ENCODE results near the gene CLTB. TPM values are rescaled to one million over a fixed set of nuclear protein-coding genes. Genes with fewer than 3 reads are reported as not detected.

CLTB gene
- total and polyA plus RNA-seq, 2 of the 8 experiments (the other 6 are each of a cell fraction or from before 2014, with no cell fraction given): 25.9 to 34.9 TPM

GRCh38 chr5:176425138-176425537, 8.8 kb upstream of the CLTB start:
- H2BK5ac ChIP-seq (ENCODE audit: low read depth, low read length): no peak overlapping the region
- no peak for FAIRE-seq
- no peaks in the 10 kb centered on the region for H3K27me3 ChIP-seq (replicated peaks in 1 of 4; ENCODE audit: control insufficient read depth in 3 of 4, extremely low read depth in 1 of 4, insufficient read depth in 3 of 4, low read length in 3 of 4)
- no peaks in the 10 kb centered on the region for H3K23me2 ChIP-seq (ENCODE audit: low read depth, low read length)
- H2BK120ac ChIP-seq (replicated peaks; ENCODE audit: low read depth, low read length): no peak overlapping the region
- no peaks in the 10 kb centered on the region for H4K20me1 ChIP-seq (replicated peaks in 1 of 2; ENCODE audit: control insufficient read depth in 1 of 2, insufficient read depth in 2 of 2, low read length in 2 of 2)
- ChIA-PET POLR2A (ENCODE audit: partially characterized antibody) (no interaction called here), CTCF (ENCODE audit: partially characterized antibody) (no interaction called here)
- no peak overlapping the region for H3K4me2 ChIP-seq (ENCODE audit: insufficient read depth in 1 of 2, low read depth in 2 of 2, low read length in 2 of 2)
- no peak overlapping the region for H2BK20ac ChIP-seq (ENCODE audit: low read length)
- no peak overlapping the region for H4K91ac ChIP-seq (replicated peaks; ENCODE audit: insufficient read length, low read length)
- H4K8ac ChIP-seq (ENCODE audit: extremely low read depth, insufficient read depth, low read length): no peak overlapping the region
- no peak overlapping the region for H2BK15ac ChIP-seq (ENCODE audit: low read length)
- H3K79me1 ChIP-seq (ENCODE audit: low read depth, low read length): no peaks in the 10 kb centered on the region
- no peak for DNase-seq (ENCODE audit: low read depth in 1 of 2, low spot score in 2 of 2)
- H3K56ac ChIP-seq (replicated peaks; ENCODE audit: insufficient read length, low read depth, low read length): no peak overlapping the region
- H2AK5ac ChIP-seq (ENCODE audit: low read depth, low read length): no peak overlapping the region
- H4K5ac ChIP-seq (ENCODE audit: insufficient read length, low read depth, low read length): no peak overlapping the region
- H3K27ac ChIP-seq (ENCODE audit: low read depth, low read length): no peak overlapping the region
- H3K4me3 ChIP-seq (ENCODE audit: extremely low read depth in 1 of 4, insufficient read depth in 2 of 4, low read depth in 3 of 4, low read length in 4 of 4): no peak overlapping the region
- peaks cover 17 to 20% of the 10 kb centered on the region in 2 experiments; a peak in 3 of 4 replicates for H3K9me3 ChIP-seq (ENCODE audit: insufficient read depth in 2 of 2, low read depth in 1 of 2, low read length in 1 of 2)
- H3K36me3 ChIP-seq (ENCODE audit: control insufficient read depth in 2 of 4, insufficient read depth in 4 of 4, low read length in 3 of 4): no peaks in the 10 kb centered on the region
- H2AFZ ChIP-seq (ENCODE audit: low read length): no peak overlapping the region
- TF ChIP-seq NANOG (IDR thresholded peaks at IDR 0.05; ENCODE audit: insufficient read depth, low read depth, low read length, poor library complexity, severe bottlenecking) (no peak), CHD1 (IDR thresholded peaks at IDR 0.05; ENCODE audit: low read depth, low read length) (no peak), CTBP2 (IDR thresholded peaks at IDR 0.05; ENCODE audit: borderline replicate concordance, insufficient read depth, insufficient read length, low read length) (no peak), RXRA (IDR thresholded peaks at IDR 0.05; ENCODE audit: insufficient read depth, low read depth, low read length) (no peak), ZNF274 (IDR thresholded peaks at IDR 0.05; ENCODE audit: borderline replicate concordance, extremely low read depth, low read length) (no peak), CTCF (IDR thresholded peaks at IDR 0.05; ENCODE audit: control extremely low read depth in 1 of 3, insufficient read depth in 1 of 3, low read depth in 1 of 3, low read length in 3 of 3) (no peak), CBX5 (IDR thresholded peaks at IDR 0.05; ENCODE audit: low read depth, low read length) (no peak), POLR2AphosphoS5 (IDR thresholded peaks at IDR 0.05; ENCODE audit: low read depth, low read length) (no peak), SIN3A (conservative IDR thresholded peaks at IDR 0.05 in 1 of 2, IDR thresholded peaks at IDR 0.05 in 1 of 2; ENCODE audit: low read depth in 1 of 2, low read length in 2 of 2) (no peak), BACH1 (IDR thresholded peaks at IDR 0.05; ENCODE audit: low read length) (no peak), EP300 (IDR thresholded peaks at IDR 0.05; ENCODE audit: borderline replicate concordance in 1 of 2, low read depth in 2 of 2, low read length in 2 of 2) (no peak), SP4 (IDR thresholded peaks at IDR 0.05; ENCODE audit: low read length) (no peak)
- H3K14ac ChIP-seq (ENCODE audit: insufficient read length): no peak overlapping the region
- H3K18ac ChIP-seq (ENCODE audit: extremely low read depth, low read length): no peak overlapping the region
- no peak overlapping the region for H2BK12ac ChIP-seq (ENCODE audit: low read depth, low read length)
- no CpG with 5 or more reads among the region's 1 CpG for WGBS, 2 experiments (ENCODE audit: extremely low coverage in 1 of 2, insufficient coverage in 1 of 2, insufficient read length in 1 of 2, insufficient replicate concordance in 2 of 2, low coverage in 1 of 2, low lambda C conversion rate in 2 of 2, missing lambda C conversion rate in 1 of 2)
- no peaks in the 10 kb centered on the region for H3K4me1 ChIP-seq (replicated peaks in 1 of 4; ENCODE audit: control insufficient read depth in 3 of 4, insufficient read depth in 4 of 4, low read length in 3 of 4)
- no peak overlapping the region for H3K4ac ChIP-seq (replicated peaks; ENCODE audit: insufficient read length, low read depth, low read length)
- H3K23ac ChIP-seq (ENCODE audit: insufficient read length): no peak overlapping the region
- no peaks in the 10 kb centered on the region for H3K79me2 ChIP-seq (ENCODE audit: control insufficient read depth in 1 of 2, insufficient read depth in 2 of 2, low read length in 2 of 2)
- no peak overlapping the region for H3K9ac ChIP-seq (replicated peaks in 1 of 4; ENCODE audit: extremely low read depth in 1 of 4, low read depth in 3 of 4, low read length in 3 of 4)

Measured in H1 (cell line).